HCT116 (cell line): Measurements from ENCODE around the gene GABRA5. TPM values are rescaled to one million over a fixed set of nuclear protein-coding genes. Genes with fewer than 3 reads are reported as not detected.

Experiments
- ATAC-seq: fragments of 200-7000 bp; cut with Tn5 transposase; 2 replicates; pipeline ENCODE4 v1.9.1; 2020; ENCODE audit warnings: mild to moderate bottlenecking, moderate library complexity
- BruUV-seq: library from RNA; stranded (reverse); fragments of 400-500 nt; replicated peaks from 2 replicates; lab custom pipeline; 2021; lab: Mats Ljungman, UMichigan
- CTCF ChIA-PET: fragments of 300-600 bp; sonication (Branson Sonifier 250); formaldehyde crosslinking; loops from one replicate; lab custom pipeline; 2021; ENCODE audit warnings: antibody characterized with exemption; lab: Charles Lee
- POLR2A ChIA-PET: fragments of 300-600, 350-600 bp; sonication (Branson Sonifier 250); formaldehyde crosslinking; loops from one replicate; lab custom pipeline; 2021; ENCODE audit warnings: antibody characterized with exemption; lab: Charles Lee
- RAD21 ChIA-PET, 2 experiments: fragments of 300-600 bp; sonication (Branson Sonifier 250); formaldehyde crosslinking; loops; one replicate each; lab custom pipeline; 2023; ENCODE audit warnings: low total read pairs in 2 of 2; ENCODE audit not compliant: uncharacterized antibody in 2 of 2, unreplicated experiment in 2 of 2, low non-redundant PET in 1 of 2; lab: Charles Lee
- DNase-seq: peaks from one replicate; pipeline ENCODE4 v3.0.0-alpha.2; 2010; ENCODE audit warnings: low read depth, low spot score
- H2AFZ ChIP-seq: fragments of 200-600 bp; shearing (Covaris generic), sonication (generic); 2 replicates; pipeline ENCODE4 v1.6.1; 2017; ENCODE audit warnings: low read depth, mixed run types, mixed read lengths, antibody characterized with exemption, low read length; ENCODE audit not compliant: poor library complexity, severe bottlenecking
- H3K27ac ChIP-seq: 2 replicates; pipeline ENCODE4 v1.5.1; 2012; ENCODE audit warnings: low read depth, low read length
- H3K27me3 ChIP-seq: fragments of 200-600 bp; sonication (generic); 2 replicates; pipeline ENCODE4 v1.6.1; 2016; ENCODE audit warnings: mixed run types, low read length, mixed read lengths; ENCODE audit not compliant: insufficient read depth
- H3K36me3 ChIP-seq, 2 experiments: fragments of 200-500 bp in 1 of 2; fragments of 200-600 bp in 1 of 2; sonication (Bioruptor generic) in 1 of 2; sonication (generic) in 1 of 2; 2 replicates each; pipeline versions ENCODE4 v1.5.1 to v1.6.1; 2014 to 2016; ENCODE audit warnings: low read length in 2 of 2, inconsistent platforms in 1 of 2, mixed read lengths in 1 of 2, mixed run types in 1 of 2; ENCODE audit not compliant: insufficient read depth in 2 of 2, control insufficient read depth in 1 of 2
- H3K4me1 ChIP-seq, 2 experiments: fragments of 200-600 bp in 1 of 2; sonication (generic) in 1 of 2; 2 replicates each; pipeline versions ENCODE4 v1.5.1 to v1.6.1; 2012 to 2017; ENCODE audit warnings: low read length in 2 of 2, inconsistent platforms in 1 of 2, mild to moderate bottlenecking in 1 of 2, mixed read lengths in 1 of 2, mixed run types in 1 of 2, moderate library complexity in 1 of 2; ENCODE audit not compliant: insufficient read depth in 2 of 2, control insufficient read depth in 1 of 2
- H3K4me2 ChIP-seq: fragments of 200-600 bp; sonication (generic); 2 replicates; pipeline ENCODE4 v1.6.1; 2017; ENCODE audit warnings: mixed run types, low read length, mixed read lengths
- H3K4me3 ChIP-seq, 2 experiments: fragments of 200-600 bp in 1 of 2; sonication (generic) in 1 of 2; replicated peaks in 1 of 2; 2 replicates each; pipeline ENCODE4 v1.5.1; 2011 to 2016; ENCODE audit warnings: low read length in 2 of 2, control low read depth in 1 of 2, low read depth in 1 of 2, mild to moderate bottlenecking in 1 of 2, mixed read lengths in 1 of 2, mixed run types in 1 of 2
- H3K79me2 ChIP-seq: fragments of 200-600 bp; sonication (generic); 2 replicates; pipeline ENCODE4 v1.6.1; 2017; ENCODE audit warnings: mild to moderate bottlenecking, mixed run types, low read length, moderate library complexity, mixed read lengths; ENCODE audit not compliant: insufficient read depth
- H3K9ac ChIP-seq: fragments of 200-600 bp; sonication (generic); 2 replicates; pipeline ENCODE4 v1.6.1; 2016; ENCODE audit warnings: low read length, mixed read lengths
- H3K9me2 ChIP-seq: fragments of 200-600 bp; sonication (generic), shearing (Covaris generic); 2 replicates; pipeline ENCODE4 v1.6.1; 2017; ENCODE audit warnings: mixed run types, mild to moderate bottlenecking, moderate library complexity; ENCODE audit not compliant: insufficient read depth
- H3K9me3 ChIP-seq, 2 experiments: fragments of 200-500 bp in 1 of 2; fragments of 200-600 bp in 1 of 2; sonication (Bioruptor generic) in 1 of 2; sonication (generic) in 1 of 2; 2 replicates each; pipeline ENCODE4 v1.6.1; 2014 to 2017; ENCODE audit warnings: low read length in 2 of 2, mixed read lengths in 2 of 2, inconsistent platforms in 1 of 2, low read depth in 1 of 2, mild to moderate bottlenecking in 1 of 2, mixed run types in 1 of 2, moderate library complexity in 1 of 2; ENCODE audit not compliant: control insufficient read depth in 1 of 2, insufficient read depth in 1 of 2
- H4K20me1 ChIP-seq: fragments of 200-600 bp; sonication (generic), shearing (Covaris generic); 2 replicates; pipeline ENCODE4 v1.6.1; 2017; ENCODE audit warnings: mixed run types, mild to moderate bottlenecking, moderate library complexity; ENCODE audit not compliant: insufficient read depth
- ATF3 ChIP-seq: IDR thresholded peaks from 2 replicates; pipeline ENCODE4 v1.6.1; 2012
- CBX3 ChIP-seq: IDR thresholded peaks from 2 replicates; pipeline ENCODE4 v1.6.1; 2012; ENCODE audit warnings: low read depth
- CEBPB ChIP-seq: IDR thresholded peaks from 2 replicates; pipeline ENCODE4 v1.6.1; 2012; ENCODE audit warnings: low read depth
- EGR1 ChIP-seq: IDR thresholded peaks from 2 replicates; pipeline ENCODE4 v1.6.1; 2012; ENCODE audit warnings: low read depth
- JUND ChIP-seq: IDR thresholded peaks from 2 replicates; pipeline ENCODE4 v1.6.1; 2012
- MAX ChIP-seq: IDR thresholded peaks from 2 replicates; pipeline ENCODE4 v1.6.1; 2012
- POLR2A ChIP-seq: IDR thresholded peaks from 2 replicates; pipeline ENCODE4 v1.7.0; 2011; ENCODE audit warnings: borderline replicate concordance; ENCODE audit not compliant: insufficient read depth, insufficient read length; ENCODE audit errors: extremely low read depth
- POLR2AphosphoS5 ChIP-seq: IDR thresholded peaks from 2 replicates; pipeline ENCODE4 v1.6.1; 2011; ENCODE audit warnings: mild to moderate bottlenecking, low read depth, low read length, moderate library complexity
- RAD21 ChIP-seq: IDR thresholded peaks from 2 replicates; pipeline ENCODE4 v1.6.1; 2012; ENCODE audit warnings: low read depth, mild to moderate bottlenecking
- SIN3A ChIP-seq: IDR thresholded peaks from 2 replicates; pipeline ENCODE4 v1.6.1; 2012; ENCODE audit warnings: low read depth
- SRF ChIP-seq: IDR thresholded peaks from 2 replicates; pipeline ENCODE4 v1.6.1; 2012; ENCODE audit warnings: low read depth
- YY1 ChIP-seq: IDR thresholded peaks from 2 replicates; pipeline ENCODE4 v1.6.1; 2011; ENCODE audit warnings: low read length, low read depth, moderate library complexity, mild to moderate bottlenecking; ENCODE audit not compliant: insufficient replicate concordance; ENCODE audit errors: extremely low read depth
- intact Hi-C: fragments of 100-400 bp; cut with micrococcal nuclease; formaldehyde crosslinking; loops from 2 replicates; pipeline ENCODE4 v1.10.0; 2022
- total RNA-seq: library from RNA; stranded (reverse); gene quantifications from one replicate; pipeline ENCODE4 v1.2.1, GENCODE V29; 2021; ENCODE audit not compliant: unreplicated experiment
- TF ChIP-seq, protein P1 (sequence below), 3 experiments: fragments of 200-600 bp in 1 of 3; sonication (generic) in 1 of 3; IDR thresholded peaks in 2 of 3; conservative IDR thresholded peaks in 1 of 3; 2 replicates each; pipeline ENCODE4 v1.5.1; 2012 to 2017; ENCODE audit warnings: low read depth in 2 of 3, low read length in 2 of 3, antibody characterized with exemption in 1 of 3, borderline replicate concordance in 1 of 3, control low read depth in 1 of 3, mild to moderate bottlenecking in 1 of 3, mixed read lengths in 1 of 3, mixed run types in 1 of 3, moderate library complexity in 1 of 3; ENCODE audit not compliant: insufficient read depth in 1 of 3
- TF ChIP-seq, protein P2 (sequence below): IDR thresholded peaks from 2 replicates; pipeline ENCODE4 v1.6.1; 2012; ENCODE audit warnings: low read depth

GABRA5 gene
- total RNA-seq, 1 experiment from 2014 or later, result not detected

- Histone ChIP-seq H3K27me3 (no peaks in the 10 kb centered on the region), H3K9me3 (peaks cover 4 to 27% of the 10 kb centered on the region in 2 experiments; a peak in 2 of 4 replicates), H3K9me2 (no peaks in the 10 kb centered on the region), H3K4me3 (no peak overlapping the region), H3K27ac (no peak overlapping the region), H3K4me1 (no peaks in the 10 kb centered on the region), H4K20me1 (no peaks in the 10 kb centered on the region), H3K79me2 (no peaks in the 10 kb centered on the region), H2AFZ (no peak overlapping the region), H3K9ac (no peak overlapping the region), H3K4me2 (no peak overlapping the region), H3K36me3 (no peaks in the 10 kb centered on the region)
- CTCF ChIA-PET, result no interaction called here
- BruUV-seq, result no TSS peak
- ATAC-seq, result no peak
- intact Hi-C loops, result no loop called here
- RAD21 ChIA-PET, result no interaction called here
- TF ChIP-seq POLR2AphosphoS5, result no peak
- TF ChIP-seq SIN3A, result no peak
- POLR2A ChIA-PET, result no interaction called here
- DNase-seq, result no peak
Observed at GRCh38 chr15:26869628-26870027, 2.8 kb downstream of the GABRA5 start.

DNA sequence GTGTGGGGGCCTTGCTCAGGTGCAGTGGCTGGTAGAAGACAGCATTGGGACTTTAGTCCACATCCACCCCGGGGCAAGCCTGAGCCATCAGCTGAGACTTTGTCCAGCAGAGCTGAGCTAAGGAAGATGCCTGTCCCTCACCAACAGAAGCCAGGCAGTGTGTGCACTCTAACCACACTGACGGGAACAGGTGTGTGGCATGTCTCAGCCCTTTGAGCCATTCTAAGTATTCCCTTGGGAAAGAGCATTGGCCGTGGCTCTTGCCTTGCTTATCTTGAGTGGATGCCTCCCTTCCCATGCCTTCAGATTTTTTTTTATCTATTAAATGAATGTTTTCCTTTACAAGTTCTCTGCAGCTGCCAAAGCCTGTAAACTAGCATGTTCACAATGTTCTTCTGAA lies 3.5 kb downstream of the GABRA5 start:
- no peak for ATAC-seq
- POLR2A ChIA-PET, result no interaction called here
- Histone ChIP-seq H4K20me1 (no peaks in the 10 kb centered on the region), H3K9ac (no peak overlapping the region), H3K27ac (no peak overlapping the region), H3K4me2 (no peak overlapping the region), H3K27me3 (no peaks in the 10 kb centered on the region), H3K9me3 (peaks cover 7 to 31% of the 10 kb centered on the region in 2 experiments; a peak in 2 of 4 replicates), H3K36me3 (no peaks in the 10 kb centered on the region), H3K4me1 (no peaks in the 10 kb centered on the region), H2AFZ (no peak overlapping the region), H3K4me3 (no peak overlapping the region), H3K9me2 (no peaks in the 10 kb centered on the region), H3K79me2 (no peaks in the 10 kb centered on the region)
- intact Hi-C loops, result no loop called here
- CTCF ChIA-PET, result no interaction called here
- DNase-seq, result no peak
- TF ChIP-seq, protein P1, sequence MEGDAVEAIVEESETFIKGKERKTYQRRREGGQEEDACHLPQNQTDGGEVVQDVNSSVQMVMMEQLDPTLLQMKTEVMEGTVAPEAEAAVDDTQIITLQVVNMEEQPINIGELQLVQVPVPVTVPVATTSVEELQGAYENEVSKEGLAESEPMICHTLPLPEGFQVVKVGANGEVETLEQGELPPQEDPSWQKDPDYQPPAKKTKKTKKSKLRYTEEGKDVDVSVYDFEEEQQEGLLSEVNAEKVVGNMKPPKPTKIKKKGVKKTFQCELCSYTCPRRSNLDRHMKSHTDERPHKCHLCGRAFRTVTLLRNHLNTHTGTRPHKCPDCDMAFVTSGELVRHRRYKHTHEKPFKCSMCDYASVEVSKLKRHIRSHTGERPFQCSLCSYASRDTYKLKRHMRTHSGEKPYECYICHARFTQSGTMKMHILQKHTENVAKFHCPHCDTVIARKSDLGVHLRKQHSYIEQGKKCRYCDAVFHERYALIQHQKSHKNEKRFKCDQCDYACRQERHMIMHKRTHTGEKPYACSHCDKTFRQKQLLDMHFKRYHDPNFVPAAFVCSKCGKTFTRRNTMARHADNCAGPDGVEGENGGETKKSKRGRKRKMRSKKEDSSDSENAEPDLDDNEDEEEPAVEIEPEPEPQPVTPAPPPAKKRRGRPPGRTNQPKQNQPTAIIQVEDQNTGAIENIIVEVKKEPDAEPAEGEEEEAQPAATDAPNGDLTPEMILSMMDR (IDR thresholded peaks at IDR 0.05 in 2 of 3, conservative IDR thresholded peaks at IDR 0.05 in 1 of 3; ENCODE audit: borderline replicate concordance in 1 of 3, insufficient read depth in 1 of 3, low read depth in 2 of 3, low read length in 2 of 3), result no peak
- TF ChIP-seq POLR2A (no peak), CEBPB (no peak), JUND (no peak), ATF3 (no peak), YY1 (no peak), CBX3 (no peak), SRF (no peak), POLR2AphosphoS5 (no peak), RAD21 (no peak), MAX (no peak), EGR1 (no peak)
- TF ChIP-seq, protein P2, sequence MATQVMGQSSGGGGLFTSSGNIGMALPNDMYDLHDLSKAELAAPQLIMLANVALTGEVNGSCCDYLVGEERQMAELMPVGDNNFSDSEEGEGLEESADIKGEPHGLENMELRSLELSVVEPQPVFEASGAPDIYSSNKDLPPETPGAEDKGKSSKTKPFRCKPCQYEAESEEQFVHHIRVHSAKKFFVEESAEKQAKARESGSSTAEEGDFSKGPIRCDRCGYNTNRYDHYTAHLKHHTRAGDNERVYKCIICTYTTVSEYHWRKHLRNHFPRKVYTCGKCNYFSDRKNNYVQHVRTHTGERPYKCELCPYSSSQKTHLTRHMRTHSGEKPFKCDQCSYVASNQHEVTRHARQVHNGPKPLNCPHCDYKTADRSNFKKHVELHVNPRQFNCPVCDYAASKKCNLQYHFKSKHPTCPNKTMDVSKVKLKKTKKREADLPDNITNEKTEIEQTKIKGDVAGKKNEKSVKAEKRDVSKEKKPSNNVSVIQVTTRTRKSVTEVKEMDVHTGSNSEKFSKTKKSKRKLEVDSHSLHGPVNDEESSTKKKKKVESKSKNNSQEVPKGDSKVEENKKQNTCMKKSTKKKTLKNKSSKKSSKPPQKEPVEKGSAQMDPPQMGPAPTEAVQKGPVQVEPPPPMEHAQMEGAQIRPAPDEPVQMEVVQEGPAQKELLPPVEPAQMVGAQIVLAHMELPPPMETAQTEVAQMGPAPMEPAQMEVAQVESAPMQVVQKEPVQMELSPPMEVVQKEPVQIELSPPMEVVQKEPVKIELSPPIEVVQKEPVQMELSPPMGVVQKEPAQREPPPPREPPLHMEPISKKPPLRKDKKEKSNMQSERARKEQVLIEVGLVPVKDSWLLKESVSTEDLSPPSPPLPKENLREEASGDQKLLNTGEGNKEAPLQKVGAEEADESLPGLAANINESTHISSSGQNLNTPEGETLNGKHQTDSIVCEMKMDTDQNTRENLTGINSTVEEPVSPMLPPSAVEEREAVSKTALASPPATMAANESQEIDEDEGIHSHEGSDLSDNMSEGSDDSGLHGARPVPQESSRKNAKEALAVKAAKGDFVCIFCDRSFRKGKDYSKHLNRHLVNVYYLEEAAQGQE, result no peak
- RAD21 ChIA-PET, result no interaction called here
- BruUV-seq, result no TSS peak
